H1 (cell line): ENCODE measurements around the gene NFAM1. TPM values are rescaled to one million over a fixed set of nuclear protein-coding genes. Genes with fewer than 3 reads are reported as not detected.

Experiments
- BACH1 ChIP-seq: IDR thresholded peaks from 2 replicates; pipeline ENCODE4 v1.6.1; 2012; ENCODE audit warnings: low read length, improper control_type of control experiment
- CBX8 ChIP-seq: fragments of 300-800, 300-1000 bp; sonication (generic); IDR thresholded peaks from 2 replicates; pipeline ENCODE4 v1.7.1; 2016; ENCODE audit warnings: low read depth, low read length, borderline replicate concordance
- CHD1 ChIP-seq: IDR thresholded peaks from 2 replicates; pipeline ENCODE4 v1.6.1; 2012; ENCODE audit warnings: low read depth, low read length, improper control_type of control experiment
- CHD2 ChIP-seq: IDR thresholded peaks from 2 replicates; pipeline ENCODE4 v1.6.1; 2012; ENCODE audit warnings: low read length, improper control_type of control experiment
- CREB1 ChIP-seq: IDR thresholded peaks from 2 replicates; pipeline ENCODE4 v1.6.1; 2012; ENCODE audit warnings: inconsistent platforms
- E2F6 ChIP-seq: IDR thresholded peaks from 2 replicates; pipeline ENCODE4 v1.6.1; 2012; ENCODE audit warnings: inconsistent platforms
- EP300 ChIP-seq, 2 experiments: IDR thresholded peaks; 1 replicate in 1 of 2; 2 replicates in 1 of 2; pipeline ENCODE4 v1.6.1; 2011 to 2012; ENCODE audit warnings: low read depth in 2 of 2, low read length in 2 of 2, mild to moderate bottlenecking in 2 of 2, borderline replicate concordance in 1 of 2, inconsistent platforms in 1 of 2, moderate library complexity in 1 of 2
- KDM1A ChIP-seq: fragments of 200-600, 300-600 bp; sonication (generic); IDR thresholded peaks from 2 replicates; pipeline ENCODE4 v1.7.1; 2016; ENCODE audit warnings: mild to moderate bottlenecking, low read length, borderline replicate concordance
- NANOG ChIP-seq: IDR thresholded peaks from 2 replicates; pipeline ENCODE4 v1.6.1; 2011; ENCODE audit warnings: low read length, low read depth, mild to moderate bottlenecking, inconsistent platforms; ENCODE audit not compliant: insufficient read depth, poor library complexity, severe bottlenecking
- RBBP5 ChIP-seq: IDR thresholded peaks from 2 replicates; pipeline ENCODE4 v1.7.1; 2012; ENCODE audit warnings: low read depth, mild to moderate bottlenecking, inconsistent platforms, low read length, moderate library complexity, borderline replicate concordance
- SAP30 ChIP-seq: fragments of 300-600 bp; sonication (generic); IDR thresholded peaks from 2 replicates; pipeline ENCODE4 v1.7.1; 2012; ENCODE audit warnings: low read length, moderate library complexity, mild to moderate bottlenecking, inconsistent platforms; ENCODE audit not compliant: insufficient read depth, insufficient replicate concordance
- SP1 ChIP-seq: IDR thresholded peaks from 2 replicates; pipeline ENCODE4 v1.6.1; 2011; ENCODE audit warnings: low read depth, low read length
- TAF1 ChIP-seq: IDR thresholded peaks from 2 replicates; pipeline ENCODE4 v1.6.1; 2011; ENCODE audit warnings: mild to moderate bottlenecking, low read depth, low read length
- TBP ChIP-seq: IDR thresholded peaks from 2 replicates; pipeline ENCODE4 v1.6.1; 2011; ENCODE audit warnings: low read depth, low read length, improper control_type of control experiment
- TEAD4 ChIP-seq: IDR thresholded peaks from 2 replicates; pipeline ENCODE4 v1.6.1; 2012; ENCODE audit warnings: low read depth, low read length, inconsistent platforms, mixed read lengths
- YY1 ChIP-seq: IDR thresholded peaks from 2 replicates; pipeline ENCODE4 v1.6.1; 2011; ENCODE audit warnings: low read depth, mild to moderate bottlenecking, low read length
- polyA plus RNA-seq, 7 experiments: library from polyadenylated mRNA; depleted of rRNA in 3 of 7; stranded (reverse) in 5 of 7; unstranded in 2 of 7; fragments of >200 nt in 5 of 7; fragments of 200-250 nt in 2 of 7; gene quantifications; 1 replicate in 5 of 7; 2 replicates in 1 of 7; 4 replicates in 1 of 7; pipeline versions ENCODE4 v1.2.1 to v1.2.3, GENCODE V29; 2011 to 2013; ENCODE audit warnings: missing spikeins in 2 of 7, mixed read lengths in 2 of 7
- total RNA-seq: library from RNA; stranded (reverse); fragmentation: NEBNext Ultra II Directional; extraction: Animal tissue kit (Norgen Biotek cat#: 25700); gene quantifications from 2 replicates; pipeline ENCODE4 v1.2.1, GENCODE V29; 2021

Gene NFAM1
- total and polyA plus RNA-seq, 2 of the 8 experiments (the other 6 are each of a cell fraction or from before 2014, with no cell fraction given): 0.62 to 0.73 TPM

- TF ChIP-seq CHD1: no peak
- no peak for TF ChIP-seq TAF1
- peak; percentile 29 for TF ChIP-seq BACH1
- TF ChIP-seq SAP30: no peak
- TF ChIP-seq CBX8: no peak
- TF ChIP-seq RBBP5: no peak
- TF ChIP-seq E2F6: peak; percentile 79
- 0 out of 2 replicates have a peak, but pooled peaks have one; percentile 37 for TF ChIP-seq KDM1A
- TF ChIP-seq CHD2: no peak
- TF ChIP-seq YY1: no peak
- TF ChIP-seq TBP: no peak
- no peak for TF ChIP-seq SP1
- no peak for TF ChIP-seq CREB1
- no peak for TF ChIP-seq EP300 (IDR thresholded peaks at IDR 0.05; ENCODE audit: borderline replicate concordance in 1 of 2, low read depth in 2 of 2, low read length in 2 of 2)
- no peak for TF ChIP-seq NANOG
- peak; percentile 35; the same call in 1 of the 2 replicates for TF ChIP-seq TEAD4
- TF ChIP-seq, all 59 proteins: peak for 7
These were observed 87.8 kb downstream of the NFAM1 start (continued) for GRCh38 chr22:42344361-42344905.
